Forelimb muscle (tissue), 1 donor: Measurements from ENCODE around the gene SDK2. TPM values are rescaled to one million over a fixed set of nuclear protein-coding genes. Genes with fewer than 3 reads are reported as not detected.

ENCODE experiments used
- DNase-seq: peaks from one replicate; pipeline ENCODE4 v3.0.0-alpha.2; 2013; ENCODE audit warnings: low read depth
- polyA plus RNA-seq: library from polyadenylated mRNA; unstranded; fragments of 120-200 nt; gene quantifications from one replicate; pipeline ENCODE4 v1.2.1, GENCODE V29; 2013; ENCODE audit not compliant: insufficient read length

The SDK2 gene
- polyA plus RNA-seq, 1 donor, result 27.2 TPM

GRCh38 chr17:73653810-73654209, 9.6 kb upstream of the SDK2 start:
- DNase-seq, result no peak

DNA sequence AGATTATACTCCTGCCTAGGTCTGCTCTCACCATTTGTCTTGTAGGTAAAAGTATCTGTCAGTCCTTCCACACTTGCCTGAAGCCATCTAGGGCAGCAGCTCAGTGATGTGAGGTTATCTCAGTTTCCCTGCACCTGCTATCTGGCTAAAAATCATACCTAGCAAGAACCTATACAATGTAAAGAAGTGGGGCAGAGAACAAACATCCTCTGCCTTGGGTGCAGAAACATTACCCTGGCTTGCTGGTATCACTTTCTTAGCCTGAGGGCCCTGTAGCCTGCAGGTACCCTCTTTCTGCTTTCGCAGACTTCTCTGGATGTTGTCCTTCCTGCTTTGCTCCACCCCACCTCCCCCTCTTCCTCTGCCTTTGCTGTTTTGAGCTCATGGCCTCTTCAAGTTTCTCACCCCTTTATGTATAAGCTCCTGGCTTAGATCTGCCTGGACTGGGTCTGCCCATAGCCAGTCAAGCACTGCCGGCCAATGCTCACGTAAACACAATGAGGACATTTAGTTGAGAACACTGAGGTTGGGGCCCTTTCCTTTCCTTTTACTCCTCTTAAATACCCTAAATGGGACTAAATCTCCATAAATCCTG, 8.7 kb upstream of the SDK2 start:
- DNase-seq, result no peak

GRCh38 chr17:73650617-73651200, 6.5 kb upstream of the SDK2 start:
- DNase-seq, result no peak

GRCh38 chr17:73650140-73650539, 5.9 kb upstream of the SDK2 start:
- DNase-seq, result no peak

GRCh38 chr17:73648974-73649373, 4.7 kb upstream of the SDK2 start:
- no peak for DNase-seq

DNA sequence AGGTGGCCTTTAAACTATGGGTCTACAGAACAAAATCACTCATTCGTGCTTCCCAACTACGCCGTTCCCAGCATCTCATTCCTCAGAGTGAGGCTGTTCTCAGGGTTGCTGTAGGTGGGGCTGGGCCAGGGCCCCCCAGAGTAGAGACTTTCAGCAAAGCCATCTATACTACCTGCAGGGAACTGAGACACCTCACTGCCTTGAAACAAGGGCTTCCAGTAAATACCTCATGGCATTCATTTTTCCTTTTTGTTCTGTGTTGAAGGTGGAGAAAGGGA, 4.2 kb upstream of the SDK2 start:
- no peak for DNase-seq

- no peak for DNase-seq
Observed at GRCh38 chr17:73647772-73648542, 3.7 kb upstream of the SDK2 start.

DNA sequence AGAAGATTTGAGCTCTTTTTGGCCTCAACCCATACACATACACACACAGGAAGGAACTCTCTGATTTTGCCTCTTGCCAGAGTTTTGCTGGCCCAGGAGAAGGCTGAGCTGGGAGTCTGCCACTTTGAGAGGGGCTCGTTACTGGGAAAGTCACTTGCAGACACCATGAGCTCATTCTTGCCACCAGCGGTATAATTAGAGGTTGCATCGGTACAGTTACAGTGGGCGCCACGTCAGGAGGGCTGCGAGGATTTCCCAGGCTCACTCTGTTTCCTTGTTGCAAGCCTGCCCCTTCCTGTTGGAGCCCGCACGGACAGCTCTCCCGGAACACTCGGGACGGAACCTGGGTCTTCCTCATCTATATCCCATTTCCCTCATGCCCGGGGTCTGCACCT, 3.1 kb upstream of the SDK2 start:
- DNase-seq, result no peak

GRCh38 chr17:73646409-73647300, 2.4 kb upstream of the SDK2 start:
- DNase-seq, result no peak

GRCh38 chr17:73645050-73645871, 1.0 kb upstream of the SDK2 start:
- no peak for DNase-seq

GRCh38 chr17:73643852-73644144, 447 bp downstream of the SDK2 start:
- DNase-seq, result no peak

- no peak for DNase-seq
Observed at GRCh38 chr17:73643001-73643851, 1.0 kb downstream of the SDK2 start.

DNA sequence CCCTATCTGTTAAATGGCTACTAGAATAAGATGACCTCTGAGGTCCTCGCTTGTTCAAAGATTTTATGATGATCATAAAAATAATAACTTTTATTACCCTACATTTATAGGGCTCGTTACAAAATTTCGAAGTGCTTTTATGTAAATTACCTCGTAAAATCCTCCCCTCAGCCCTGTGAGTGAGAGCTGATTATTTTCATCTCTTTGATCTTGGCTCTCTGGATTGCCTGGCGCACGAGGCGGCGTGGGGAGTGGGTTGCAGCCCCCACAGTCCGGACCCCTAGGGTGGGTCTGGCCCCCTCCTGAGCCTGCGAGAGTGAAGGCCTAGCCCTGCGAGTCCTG, 1.6 kb downstream of the SDK2 start:
- no peak for DNase-seq

DNA sequence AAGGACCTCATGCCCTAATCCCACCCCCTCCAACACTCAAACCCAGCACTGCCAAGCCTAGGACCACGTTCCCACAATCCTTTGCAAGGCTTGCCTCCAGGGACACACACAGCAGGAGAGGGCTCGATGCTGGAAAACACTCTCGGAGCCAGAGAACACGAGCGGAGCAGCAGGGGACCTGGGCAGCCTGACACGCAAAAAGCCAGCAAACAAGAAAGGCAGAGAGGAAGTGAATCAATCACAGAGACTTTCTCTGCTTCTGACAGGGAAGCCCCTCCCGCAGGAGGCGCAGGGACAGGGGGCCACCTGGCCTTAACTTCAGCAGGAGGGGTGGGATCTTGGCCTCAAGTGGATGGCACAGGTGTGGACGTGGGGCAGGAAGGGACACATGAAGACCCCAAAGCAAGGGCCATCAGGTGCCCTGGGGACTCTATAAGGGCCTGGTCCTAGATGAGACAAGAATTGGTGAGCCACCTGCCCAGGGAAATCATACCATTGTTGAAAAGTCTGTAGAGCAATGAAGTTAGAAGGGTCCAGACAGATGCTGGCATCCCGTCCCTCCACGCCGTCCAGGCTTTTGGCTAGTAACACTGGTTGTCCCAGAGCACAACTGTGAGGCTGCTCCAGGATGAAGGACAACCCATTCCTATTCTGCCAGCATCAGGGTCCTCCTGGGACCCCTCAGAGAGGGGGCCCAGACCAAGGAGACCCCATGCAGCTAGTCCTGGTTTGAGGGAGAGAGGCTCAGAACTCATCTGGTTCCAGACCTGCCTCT, 2.2 kb downstream of the SDK2 start:
- no peak for DNase-seq

DNA sequence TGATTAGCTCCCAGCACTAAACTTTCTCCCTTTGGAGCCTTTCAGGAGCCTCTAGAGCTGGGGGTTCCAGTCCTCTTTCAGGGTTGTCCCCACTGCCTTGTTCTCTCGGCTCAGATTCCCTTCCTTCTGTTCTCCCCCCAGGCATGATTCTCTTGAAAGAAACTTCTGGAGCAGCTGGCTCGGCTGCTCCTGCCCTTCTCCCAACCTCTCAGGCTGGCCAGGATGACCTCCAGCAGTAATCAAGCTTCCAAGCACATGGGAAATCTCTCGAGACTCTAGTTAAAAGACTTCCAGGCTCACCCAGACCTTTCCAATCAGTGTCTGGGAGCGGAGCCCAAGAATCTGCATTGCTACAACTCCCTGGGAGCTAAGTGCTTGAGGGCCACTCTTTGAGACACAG, 3.6 kb downstream of the SDK2 start:
- no peak for DNase-seq

DNA sequence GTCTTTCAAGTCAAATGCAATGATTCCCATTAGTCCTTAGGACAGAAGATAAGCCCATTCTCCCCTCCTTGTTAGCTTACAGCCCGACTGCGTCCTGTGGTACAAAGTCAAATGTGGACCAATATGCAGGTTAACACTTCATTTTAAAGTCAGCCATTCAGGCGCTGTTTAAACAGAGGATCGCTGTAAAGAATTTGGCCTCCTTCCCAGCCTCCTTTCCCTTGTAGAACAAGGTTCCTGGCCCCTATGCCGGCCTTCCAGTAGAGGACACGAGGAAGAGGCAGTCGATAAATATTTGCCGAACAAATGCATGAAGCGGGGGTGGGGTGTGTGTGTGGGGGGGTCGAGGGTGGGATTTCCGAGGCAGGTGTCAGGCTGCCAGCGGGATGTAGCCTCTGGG, 4.3 kb downstream of the SDK2 start:
- DNase-seq, result no peak

GRCh38 chr17:73639322-73639721, 4.9 kb downstream of the SDK2 start:
- no peak for DNase-seq

DNA sequence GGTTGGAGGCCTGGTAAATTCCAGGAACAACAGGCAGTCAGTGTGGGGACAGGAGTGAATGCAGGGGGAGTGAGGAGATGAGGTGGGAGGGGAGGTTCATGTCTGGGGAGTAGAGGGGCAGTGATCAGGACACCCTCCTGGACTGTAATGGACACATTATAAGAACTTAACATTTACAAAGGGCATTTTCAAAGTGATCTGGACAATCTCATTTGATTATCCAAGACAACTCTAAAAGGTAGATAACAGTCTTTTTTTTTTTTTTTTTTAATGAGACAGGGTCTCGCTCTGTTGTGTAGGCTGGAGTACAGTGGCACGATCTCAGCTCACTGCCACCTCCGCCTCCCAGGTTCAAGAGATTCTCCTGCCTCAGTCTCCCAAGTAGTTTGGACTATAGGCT, 5.7 kb downstream of the SDK2 start:
- DNase-seq, result no peak

DNA sequence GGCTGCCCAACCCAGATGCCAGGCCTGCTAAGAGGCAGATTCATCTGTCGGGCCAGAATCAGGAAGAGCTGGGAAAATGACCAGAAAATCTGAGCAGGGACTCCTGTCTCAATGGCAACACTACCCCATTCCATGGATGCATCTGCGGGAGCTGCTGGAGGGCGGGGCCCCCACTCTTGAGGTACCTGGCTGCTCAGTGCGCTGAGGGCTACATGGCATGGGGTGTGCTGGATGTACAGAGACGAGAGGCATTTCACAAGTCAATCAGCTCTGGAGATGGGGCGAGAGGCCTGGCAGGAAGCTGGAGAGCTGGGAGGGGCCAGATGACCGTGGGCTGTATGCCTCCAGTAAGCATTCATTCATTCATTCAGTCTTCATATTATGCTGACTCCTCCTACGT, 6.4 kb downstream of the SDK2 start:
- no peak for DNase-seq

DNA sequence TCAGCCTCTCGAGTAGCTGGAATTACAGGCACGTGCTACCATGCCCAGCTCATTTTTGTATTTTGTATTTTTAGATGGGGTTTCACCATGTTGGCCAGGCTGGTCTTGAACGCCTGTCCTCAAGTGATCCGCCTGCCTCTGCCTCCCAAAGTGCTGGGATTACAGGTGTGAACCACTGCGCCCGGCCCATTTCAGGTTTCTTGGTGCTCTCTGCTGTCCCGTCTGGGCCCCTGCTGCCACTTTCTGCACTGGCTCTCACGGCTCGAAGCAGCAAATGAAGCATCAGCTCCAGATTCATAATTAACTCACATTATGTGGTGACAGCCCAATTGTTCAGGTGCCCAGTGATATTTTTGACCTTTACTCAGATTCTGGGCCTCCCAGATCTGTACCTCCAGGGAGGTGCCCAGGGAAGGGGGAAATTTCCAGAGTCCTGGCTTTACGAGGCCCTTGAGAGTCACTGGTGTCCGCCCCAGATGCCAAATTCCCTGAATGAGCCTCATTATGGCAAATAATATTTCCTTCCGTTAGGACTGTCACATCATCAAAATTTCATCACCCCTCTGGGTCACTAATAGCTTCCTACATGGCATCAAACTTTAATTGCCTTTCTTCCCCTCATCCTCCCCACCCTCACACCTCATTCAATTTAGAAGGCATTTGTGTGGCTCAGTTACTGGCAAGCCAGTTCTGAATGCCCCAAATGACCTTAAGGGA, 9.0 kb downstream of the SDK2 start:
- DNase-seq, result no peak
